GM12864 (cell line): ENCODE measurements around the gene DIAPH2.

Experiments used
- DNase-seq: peaks from one replicate; pipeline ENCODE4 v3.0.0-alpha.2; 2011; ENCODE audit warnings: low read depth
- H3K4me3 ChIP-seq: 2 replicates; pipeline ENCODE4 v1.5.1; 2011; ENCODE audit warnings: mild to moderate bottlenecking, low read depth, low read length, control low read depth
- CTCF ChIP-seq: IDR thresholded peaks from 2 replicates; pipeline ENCODE4 v1.5.1; 2011; ENCODE audit warnings: low read depth, mild to moderate bottlenecking, moderate library complexity, low read length, control low read depth, inconsistent platforms; ENCODE audit errors: missing control alignments

The DIAPH2 gene

GRCh38 chrX:97622111-97622510, 937.5 kb downstream of the DIAPH2 start:
- no peak for DNase-seq

GRCh38 chrX:97628326-97628725, 943.7 kb downstream of the DIAPH2 start:
- no peak for DNase-seq
- H3K4me3 ChIP-seq, result no peak overlapping the region
- no peak for TF ChIP-seq CTCF

More at GRCh38 chrX:97622111-97622510, 937.5 kb downstream of the DIAPH2 start:
- H3K4me3 ChIP-seq, result no peak overlapping the region
- TF ChIP-seq CTCF, result no peak

GRCh38 chrX:97628807-97629596, 944.4 kb downstream of the DIAPH2 start:
- DNase-seq, result no peak
- no peak overlapping the region for H3K4me3 ChIP-seq
- no peak for TF ChIP-seq CTCF

GRCh38 chrX:97629597-97629985, 944.9 kb downstream of the DIAPH2 start:
- no peak for TF ChIP-seq CTCF
- H3K4me3 ChIP-seq, result no peak overlapping the region
- no peak for DNase-seq

GRCh38 chrX:97633798-97634197, 949.2 kb downstream of the DIAPH2 start:
- H3K4me3 ChIP-seq, result no peak overlapping the region
- DNase-seq, result no peak
- no peak for TF ChIP-seq CTCF

GRCh38 chrX:97636473-97637140, 952.0 kb downstream of the DIAPH2 start:
- TF ChIP-seq CTCF, result no peak
- DNase-seq, result no peak
- H3K4me3 ChIP-seq, result no peak overlapping the region
